Hepatocyte (in vitro differentiated cells): Measurements from ENCODE around the gene TMEM170B.

ENCODE experiments used
- CTCF ChIP-seq: fragments of 200-600 bp; sonication (generic); IDR thresholded peaks from 2 replicates; pipeline ENCODE4 v1.5.1; 2016; ENCODE audit warnings: antibody characterized with exemption, mild to moderate bottlenecking; ENCODE audit not compliant: poor library complexity
- EZH2 ChIP-seq: fragments of 200-600 bp; sonication (generic); IDR thresholded peaks from 2 replicates; pipeline ENCODE4 v1.6.1; 2016; ENCODE audit warnings: antibody characterized with exemption, mild to moderate bottlenecking, borderline replicate concordance
- EZH2phosphoT487 ChIP-seq: fragments of 200-600 bp; sonication (generic); IDR thresholded peaks from one replicate; pipeline ENCODE4 v1.6.1; 2018; ENCODE audit warnings: antibody characterized with exemption, mild to moderate bottlenecking, low read depth, moderate library complexity; ENCODE audit not compliant: unreplicated experiment, severe bottlenecking

GRCh38 chr6:11522812-11523605 is 14.5 kb upstream of the TMEM170B start:
- TF ChIP-seq CTCF (no peak), EZH2 (no peak), EZH2phosphoT487 (no peak)
